Common myeloid progenitor, CD34-positive (primary cell): ENCODE results near the gene UQCC2.
A peak's percentile ranks its signal among the peaks of the same experiment; 100 is the strongest.

Experiments used
- CTCF ChIA-PET: fragments of 350-600 bp; sonication (Branson Sonifier 250); formaldehyde crosslinking; loops from one replicate; lab custom pipeline; 2021; ENCODE audit warnings: antibody characterized with exemption; lab: Charles Lee
- POLR2A ChIA-PET: fragments of 350-600 bp; sonication (Branson Sonifier 250); formaldehyde crosslinking; loops from one replicate; lab custom pipeline; 2021; ENCODE audit warnings: antibody characterized with exemption; lab: Charles Lee
- DNase-seq, 3 donors: peaks; one replicate each; pipeline versions ENCODE4 v3.0.0 to v3.0.0-alpha.2; 2013
- H3K27ac ChIP-seq, 2 experiments: 1 replicate in 1 of 2; 2 replicates in 1 of 2; pipeline ENCODE4 v1.7.0; 2013; ENCODE audit warnings: inconsistent platforms in 2 of 2, low read length in 2 of 2, mild to moderate bottlenecking in 2 of 2, low read depth in 1 of 2, moderate library complexity in 1 of 2; ENCODE audit not compliant: severe bottlenecking in 2 of 2, insufficient read depth in 1 of 2, poor library complexity in 1 of 2
- H3K27me3 ChIP-seq, 5 experiments: replicated peaks in 2 of 5; 1 replicate in 3 of 5; 2 replicates in 2 of 5; pipeline versions ENCODE4 v1.6.1 to v1.7.0; 2013; ENCODE audit warnings: low read length in 4 of 5, mild to moderate bottlenecking in 2 of 5, moderate library complexity in 2 of 5, inconsistent platforms in 1 of 5; ENCODE audit not compliant: insufficient read depth in 5 of 5, control insufficient read depth in 4 of 5
- H3K36me3 ChIP-seq, 4 experiments: 1 replicate in 2 of 4; 2 replicates in 2 of 4; pipeline versions ENCODE4 v1.6.1 to v1.7.0; 2013; ENCODE audit warnings: low read length in 3 of 4, control low read depth in 1 of 4, mild to moderate bottlenecking in 1 of 4; ENCODE audit not compliant: control insufficient read depth in 4 of 4, insufficient read depth in 4 of 4
- H3K4me1 ChIP-seq, 4 experiments: 1 replicate in 3 of 4; 2 replicates in 1 of 4; pipeline versions ENCODE4 v1.6.1 to v1.7.1; 2013; ENCODE audit warnings: low read length in 3 of 4, mild to moderate bottlenecking in 3 of 4, control low read depth in 1 of 4, inconsistent platforms in 1 of 4, moderate library complexity in 1 of 4; ENCODE audit not compliant: control insufficient read depth in 4 of 4, insufficient read depth in 4 of 4; ENCODE audit errors: control extremely low read depth in 1 of 4
- H3K4me3 ChIP-seq, 7 experiments: 1 replicate in 4 of 7; 2 replicates in 3 of 7; pipeline versions ENCODE4 v1.5.1 to v1.7.0; 2013; ENCODE audit warnings: mild to moderate bottlenecking in 7 of 7, low read length in 6 of 7, moderate library complexity in 6 of 7, inconsistent platforms in 2 of 7, low read depth in 2 of 7, control low read depth in 1 of 7; ENCODE audit not compliant: insufficient read depth in 4 of 7, control insufficient read depth in 1 of 7; ENCODE audit errors: extremely low read depth in 1 of 7
- H3K9me3 ChIP-seq, 5 experiments: 1 replicate in 4 of 5; 2 replicates in 1 of 5; pipeline versions ENCODE4 v1.6.1 to v1.7.1; 2013; ENCODE audit warnings: low read length in 4 of 5, mild to moderate bottlenecking in 2 of 5, inconsistent platforms in 1 of 5, low read depth in 1 of 5, moderate library complexity in 1 of 5; ENCODE audit not compliant: control insufficient read depth in 4 of 5, insufficient read depth in 2 of 5; ENCODE audit errors: control extremely low read depth in 1 of 5
- WGBS: methylation state at CpG from one replicate; pipeline ENCODE4 v1.1.5; 2013; ENCODE audit not compliant: insufficient coverage; 5-methylcytosine and 5-hydroxymethylcytosine counted together

UQCC2 gene

DNA sequence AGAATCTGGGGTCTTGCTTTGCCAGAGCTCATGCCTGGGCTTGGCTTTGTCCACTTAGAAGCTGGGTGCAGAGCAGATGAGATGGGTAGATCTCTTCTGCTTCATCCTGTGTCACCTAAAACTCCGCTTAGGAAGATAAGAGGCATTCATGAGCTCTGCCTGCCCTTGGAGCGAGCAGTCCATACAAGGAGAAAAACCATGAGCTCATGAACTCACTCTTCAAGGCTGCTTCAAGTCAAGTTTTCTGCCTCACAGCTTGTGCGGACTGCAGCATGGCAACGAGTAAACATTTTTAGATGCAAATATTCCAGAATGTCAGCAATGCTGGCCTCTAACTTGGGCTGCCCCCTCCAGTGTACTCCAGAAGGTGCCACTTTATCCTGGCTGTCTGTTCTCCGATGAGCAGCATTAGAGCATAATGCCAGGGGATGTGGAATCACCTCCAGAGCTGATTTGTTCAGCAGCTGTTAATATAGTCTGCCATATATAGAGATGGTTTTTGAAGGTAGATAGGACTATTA, 10.7 kb upstream of the UQCC2 start:
- WGBS: 98% methylated on average over 4 of the region's 5 CpGs
- no peak overlapping the region for H3K27ac ChIP-seq
- ChIA-PET POLR2A (no interaction called here), CTCF (interaction anchor here (1.3 to 3.4 kb wide), 4 partner anchors 9 to 34 kb away, joined by 3 to 11 read pairs (median 6); partner anchors contain the start of gene UQCC2)
- peaks cover 0 to 7% (median 0%) of the 10 kb centered on the region in 4 experiments for H3K4me1 ChIP-seq
- no peak overlapping the region for H3K4me3 ChIP-seq
- no peak for DNase-seq
- peaks cover 0 to 9% (median 6%) of the 10 kb centered on the region in 5 experiments for H3K27me3 ChIP-seq
- H3K9me3 ChIP-seq: no peaks in the 10 kb centered on the region
- H3K36me3 ChIP-seq: no peaks in the 10 kb centered on the region

DNA sequence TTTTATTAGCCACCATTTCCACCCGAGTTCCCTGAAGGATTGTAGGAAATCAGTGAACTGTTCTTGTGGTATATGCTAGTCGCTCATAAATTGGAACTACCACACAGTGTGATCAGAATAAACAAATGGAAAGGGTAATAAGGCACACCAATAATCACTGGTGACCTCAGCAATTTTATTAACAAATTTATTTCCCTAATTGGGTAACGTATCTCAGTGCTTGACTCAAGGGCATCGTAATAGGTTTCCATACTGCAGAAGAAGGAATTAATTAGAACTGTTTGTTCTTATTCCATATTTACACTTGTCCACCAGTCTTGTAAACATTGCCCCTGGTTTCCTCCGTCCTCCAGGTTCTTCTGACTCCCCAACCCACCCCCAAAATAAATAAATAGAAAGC, 10.0 kb upstream of the UQCC2 start:
- H3K4me3 ChIP-seq: no peak overlapping the region
- H3K27me3 ChIP-seq: peaks cover 0 to 9% (median 6%) of the 10 kb centered on the region in 5 experiments
- POLR2A ChIA-PET: no interaction called here
- H3K36me3 ChIP-seq: no peaks in the 10 kb centered on the region
- DNase-seq: no peak
- CTCF ChIA-PET: interaction anchor here (1.3 to 3.4 kb wide), 3 partner anchors 8 to 35 kb away, joined by 3 to 11 read pairs (median 9); partner anchors contain the start of gene UQCC2
- no peak overlapping the region for H3K27ac ChIP-seq
- no peaks in the 10 kb centered on the region for H3K9me3 ChIP-seq
- 56% methylated on average over 1 of the region's 5 CpGs for WGBS
- H3K4me1 ChIP-seq: peaks cover 0 to 7% (median 0%) of the 10 kb centered on the region in 4 experiments

DNA sequence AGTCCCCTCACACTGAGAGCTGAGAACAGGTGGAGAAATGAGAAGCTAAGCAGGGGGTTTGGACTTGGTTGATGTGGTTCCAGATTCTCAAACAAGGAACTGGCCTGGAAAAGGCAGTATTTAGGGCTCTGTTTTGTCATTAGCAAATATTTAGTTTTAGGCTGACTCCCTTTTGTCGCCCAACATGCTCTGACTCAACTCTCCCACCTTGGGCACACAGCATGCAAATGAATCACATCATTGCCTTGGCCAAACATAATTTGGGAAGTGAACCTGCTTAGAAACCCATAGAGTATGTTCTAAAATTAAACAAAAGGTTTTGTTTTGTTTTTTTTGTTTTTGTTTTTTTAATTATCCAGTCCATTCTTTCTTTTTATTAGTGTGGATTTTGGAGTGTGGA, 9.5 kb upstream of the UQCC2 start:
- Histone ChIP-seq H3K27ac (no peak overlapping the region), H3K36me3 (no peaks in the 10 kb centered on the region), H3K4me1 (peaks cover 0 to 7% (median 0%) of the 10 kb centered on the region in 4 experiments), H3K4me3 (no peak overlapping the region), H3K9me3 (no peaks in the 10 kb centered on the region), H3K27me3 (peaks cover 0 to 9% (median 6%) of the 10 kb centered on the region in 5 experiments)
- ChIA-PET POLR2A (interaction anchor here (0.6 kb wide), 1 partner anchor 133 kb away, joined by 3 read pairs; no protein-coding TSS in a partner anchor), CTCF (interaction anchor here (0.9 to 1.1 kb wide), 2 partner anchors 9 to 23 kb away, joined by 4 read pairs; partner anchors contain the start of gene UQCC2)
- DNase-seq: no peak
- WGBS: 100% methylated on average over 1 of the region's 1 CpG

DNA sequence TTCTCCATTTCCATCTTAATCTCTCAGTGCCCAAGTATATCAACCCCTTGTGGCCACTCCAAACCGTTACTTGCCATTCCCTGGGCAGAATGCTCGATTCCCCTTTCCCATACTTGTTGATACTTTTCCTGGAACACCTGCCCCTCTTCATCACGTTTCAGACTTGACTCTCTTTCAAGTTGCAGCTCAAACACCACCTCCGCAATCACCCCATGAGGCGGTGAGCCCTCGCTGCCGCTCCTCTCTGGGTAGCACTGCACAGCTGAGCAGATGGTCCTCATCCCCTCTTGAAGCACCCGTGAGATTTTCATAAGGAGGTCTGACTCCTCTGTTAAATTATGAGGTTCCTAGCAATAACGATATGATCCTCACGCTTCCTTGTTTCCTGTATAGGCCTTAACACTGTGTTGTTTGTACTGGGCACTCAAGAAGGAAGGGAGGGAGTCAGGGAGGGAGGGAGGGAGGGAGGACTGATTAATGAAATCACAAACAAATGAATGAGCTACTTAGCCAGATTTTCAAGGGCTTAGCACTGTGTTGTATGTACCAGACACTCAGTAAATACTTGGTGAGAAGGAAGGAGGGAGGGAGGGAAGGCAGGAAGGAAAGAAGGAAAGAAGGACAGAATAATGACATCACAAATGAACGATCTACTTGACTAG, 8.0 kb upstream of the UQCC2 start:
- no peak overlapping the region for H3K27ac ChIP-seq
- WGBS: 88% methylated on average over 10 of the region's 11 CpGs
- POLR2A ChIA-PET: no interaction called here
- H3K4me1 ChIP-seq: peaks cover 0 to 13% (median 3%) of the 10 kb centered on the region in 4 experiments
- no peaks in the 10 kb centered on the region for H3K9me3 ChIP-seq
- H3K4me3 ChIP-seq: no peak overlapping the region
- CTCF ChIA-PET: no interaction called here
- no peaks in the 10 kb centered on the region for H3K36me3 ChIP-seq
- no peak for DNase-seq
- peaks cover 0 to 9% (median 6%) of the 10 kb centered on the region in 5 experiments for H3K27me3 ChIP-seq

DNA sequence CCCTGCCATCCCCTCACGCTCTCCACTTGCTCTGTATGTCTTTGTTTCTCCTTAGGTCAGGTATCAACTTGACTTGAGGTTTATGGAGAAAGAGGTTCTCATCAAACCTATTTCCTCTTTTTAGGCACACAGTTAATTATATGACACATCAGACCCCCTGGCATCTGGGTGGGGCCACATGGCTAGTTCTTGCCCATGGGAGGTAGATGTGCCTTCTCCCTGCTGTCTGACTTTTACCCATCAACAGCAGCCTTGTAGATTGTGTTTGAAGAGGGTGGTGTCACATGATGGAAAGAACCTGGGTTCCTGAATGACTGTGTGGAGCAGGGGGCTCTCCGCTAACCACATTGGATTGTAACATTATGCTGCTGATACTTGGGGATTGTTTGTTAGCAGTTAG, 7.2 kb upstream of the UQCC2 start:
- CTCF ChIA-PET: interaction anchor here (1.5 kb wide), 1 partner anchor 17 kb away, joined by 4 read pairs; no protein-coding TSS in a partner anchor
- WGBS: no CpG with 5 or more reads among the region's 2 CpGs
- Histone ChIP-seq H3K9me3 (no peaks in the 10 kb centered on the region), H3K27ac (no peak overlapping the region), H3K27me3 (peaks cover 0 to 7% (median 4%) of the 10 kb centered on the region in 5 experiments), H3K4me1 (peaks cover 0 to 19% (median 6%) of the 10 kb centered on the region in 4 experiments), H3K36me3 (no peaks in the 10 kb centered on the region), H3K4me3 (no peak overlapping the region)
- peak in 2 of 3 donors; percentile 42 to 47 for DNase-seq
- POLR2A ChIA-PET: no interaction called here

DNA sequence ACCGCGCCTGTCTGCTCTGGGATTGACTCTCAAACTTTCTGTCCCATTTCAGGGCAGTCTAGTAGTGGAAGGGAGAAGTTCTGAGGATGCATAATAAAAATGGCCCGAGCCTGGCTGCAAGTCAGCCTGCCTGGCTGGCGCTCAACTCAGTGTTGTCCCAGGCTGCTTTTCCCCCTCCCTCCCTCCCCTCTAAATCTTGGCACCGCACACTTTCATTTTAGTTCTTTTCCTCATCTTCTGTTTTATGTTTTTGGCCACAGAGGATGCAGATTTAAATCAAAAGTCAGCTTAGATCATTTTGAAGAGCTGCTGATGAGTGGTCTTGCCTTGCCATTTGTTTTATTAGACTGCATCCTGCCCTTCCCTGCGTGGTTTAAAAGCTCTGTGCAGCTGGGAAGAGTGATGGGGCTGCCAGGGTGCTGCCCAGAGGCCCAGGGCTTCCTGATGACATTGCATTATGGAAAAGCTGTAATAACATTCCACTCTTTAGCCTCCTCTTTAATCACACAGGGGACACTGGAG, 6.5 kb upstream of the UQCC2 start:
- ChIA-PET POLR2A (no interaction called here), CTCF (interaction anchor here (1.5 kb wide), 1 partner anchor 17 kb away, joined by 4 read pairs; no protein-coding TSS in a partner anchor)
- peaks cover 0 to 4% (median 0%) of the 10 kb centered on the region in 5 experiments for H3K27me3 ChIP-seq
- DNase-seq: no peak
- peaks cover 0 to 19% (median 6%) of the 10 kb centered on the region in 4 experiments for H3K4me1 ChIP-seq
- 14% methylated on average over 1 of the region's 6 CpGs for WGBS
- no peaks in the 10 kb centered on the region for H3K9me3 ChIP-seq
- no peak overlapping the region for H3K27ac ChIP-seq
- H3K4me3 ChIP-seq: no peak overlapping the region
- H3K36me3 ChIP-seq: no peaks in the 10 kb centered on the region
